Liver (tissue), 9 donors: ENCODE results near the gene RARRES2. TPM values are rescaled to one million over a fixed set of nuclear protein-coding genes. Genes with fewer than 3 reads are reported as not detected.

Experiments used
- DNase-seq: peaks from one replicate; pipeline ENCODE4 v3.0.0-alpha.2; 2017; ENCODE audit warnings: low spot score
- H3K27ac ChIP-seq, 2 donors: one replicate each; pipeline ENCODE4 v1.7.0; 2013; ENCODE audit warnings: inconsistent platforms in 2 of 2, low read length in 2 of 2, control low read depth in 1 of 2, low read depth in 1 of 2, mild to moderate bottlenecking in 1 of 2
- H3K27me3 ChIP-seq, 4 donors: one replicate each; pipeline versions ENCODE4 v1.6.1 to v1.7.0; 2013; ENCODE audit warnings: low read length in 3 of 4, inconsistent platforms in 1 of 4, mild to moderate bottlenecking in 1 of 4, moderate library complexity in 1 of 4; ENCODE audit not compliant: control insufficient read depth in 4 of 4, insufficient read depth in 4 of 4
- H3K36me3 ChIP-seq, 4 donors: one replicate each; pipeline versions ENCODE4 v1.6.1 to v1.7.0; 2013; ENCODE audit warnings: low read length in 3 of 4, mild to moderate bottlenecking in 3 of 4, low read depth in 1 of 4, moderate library complexity in 1 of 4; ENCODE audit not compliant: control insufficient read depth in 4 of 4, insufficient read depth in 3 of 4
- H3K4me1 ChIP-seq, 4 donors: one replicate each; pipeline versions ENCODE4 v1.6.1 to v1.7.0; 2013; ENCODE audit warnings: low read length in 3 of 4, mild to moderate bottlenecking in 3 of 4, moderate library complexity in 1 of 4; ENCODE audit not compliant: control insufficient read depth in 4 of 4, insufficient read depth in 4 of 4
- H3K4me3 ChIP-seq, 3 donors: one replicate each; pipeline versions ENCODE4 v1.6.1 to v1.7.0; 2013; ENCODE audit warnings: low read length in 3 of 3, control low read depth in 1 of 3, low read depth in 1 of 3, mild to moderate bottlenecking in 1 of 3
- H3K9ac ChIP-seq, 2 donors: one replicate each; pipeline ENCODE4 v1.7.0; 2013; ENCODE audit warnings: low read length in 2 of 2, mild to moderate bottlenecking in 2 of 2, moderate library complexity in 2 of 2, control low read depth in 1 of 2, low read depth in 1 of 2
- H3K9me3 ChIP-seq, 4 donors: one replicate each; pipeline versions ENCODE4 v1.6.1 to v1.7.0; 2013; ENCODE audit warnings: low read length in 3 of 4; ENCODE audit not compliant: control insufficient read depth in 4 of 4
- EGR1 ChIP-seq, 2 donors: IDR thresholded peaks; 2 replicates each; pipeline ENCODE4 v1.6.1; 2016 to 2018; ENCODE audit warnings: antibody characterized with exemption in 2 of 2, low read depth in 2 of 2
- FOXA2 ChIP-seq: IDR thresholded peaks from 2 replicates; pipeline ENCODE4 v1.6.1; 2016; ENCODE audit warnings: antibody characterized with exemption
- GABPA ChIP-seq, 2 donors: IDR thresholded peaks in 1 of 2; conservative IDR thresholded peaks in 1 of 2; 2 replicates each; pipeline ENCODE4 v1.6.1; 2016; ENCODE audit warnings: antibody characterized with exemption in 2 of 2, mild to moderate bottlenecking in 1 of 2, moderate library complexity in 1 of 2
- HNF4G ChIP-seq: IDR thresholded peaks from 2 replicates; pipeline ENCODE4 v1.6.1; 2016; ENCODE audit warnings: antibody characterized with exemption
- JUND ChIP-seq, 2 donors: IDR thresholded peaks; 2 replicates each; pipeline ENCODE4 v1.6.1; 2016; ENCODE audit warnings: antibody characterized with exemption in 2 of 2
- NR2F2 ChIP-seq: IDR thresholded peaks from 2 replicates; pipeline ENCODE4 v1.6.1; 2016; ENCODE audit warnings: antibody characterized with exemption
- RAD21 ChIP-seq, 2 donors: IDR thresholded peaks; 2 replicates each; pipeline ENCODE4 v1.6.1; 2016; ENCODE audit warnings: antibody characterized with exemption in 2 of 2, mild to moderate bottlenecking in 2 of 2
- RXRA ChIP-seq, 2 donors: IDR thresholded peaks; 2 replicates each; pipeline ENCODE4 v1.6.1; 2017 to 2018; ENCODE audit warnings: antibody characterized with exemption in 2 of 2, mild to moderate bottlenecking in 1 of 2
- SP1 ChIP-seq: IDR thresholded peaks from 2 replicates; pipeline ENCODE4 v1.6.1; 2018; ENCODE audit warnings: antibody characterized with exemption, mild to moderate bottlenecking
- TAF1 ChIP-seq: conservative IDR thresholded peaks from 2 replicates; pipeline ENCODE4 v1.6.1; 2016; ENCODE audit warnings: antibody characterized with exemption, mild to moderate bottlenecking
- YY1 ChIP-seq: IDR thresholded peaks from 2 replicates; pipeline ENCODE4 v1.6.1; 2016; ENCODE audit warnings: antibody characterized with exemption, mild to moderate bottlenecking
- WGBS: extraction: QIAGEN DNeasy Blood & Tissue Kit; methylation state at CpG from one replicate; pipeline ENCODE4 v1.1.7; 2013; 5-methylcytosine and 5-hydroxymethylcytosine counted together
- polyA plus RNA-seq, 2 donors: library from polyadenylated mRNA; stranded (reverse) in 1 of 2; unstranded in 1 of 2; fragments of 200-250 nt in 1 of 2; fragments of >200 nt in 1 of 2; fragmentation: Nextera tagmentation in 1 of 2; extraction: Ambion mirVana in 1 of 2; gene quantifications; one replicate each; pipeline versions ENCODE4 v1.2.1 to v1.2.3, GENCODE V29; 2013 to 2015
- total RNA-seq, 2 donors: library from RNA; depleted of rRNA; stranded (reverse); fragments of >200 nt; gene quantifications; one replicate each; pipeline ENCODE4 v1.2.3, GENCODE V29; 2014
- TF ChIP-seq, protein P1 (sequence below): IDR thresholded peaks from 2 replicates; pipeline ENCODE4 v1.6.1; 2016; ENCODE audit warnings: antibody characterized with exemption
- TF ChIP-seq, protein P2 (sequence below): IDR thresholded peaks from 2 replicates; pipeline ENCODE4 v1.6.1; 2016; ENCODE audit warnings: antibody characterized with exemption
- TF ChIP-seq, protein P3 (sequence below): fragments of 150-350 bp; IDR thresholded peaks from 2 replicates; pipeline ENCODE4 v1.5.1; 2017; ENCODE audit warnings: improper control_type of control experiment, low read depth, low read length; ENCODE audit not compliant: missing input control
- TF ChIP-seq, protein P4 (sequence below): IDR thresholded peaks from 2 replicates; pipeline ENCODE4 v1.6.1; 2016; ENCODE audit warnings: antibody characterized with exemption, mild to moderate bottlenecking
- TF ChIP-seq, protein P5 (sequence below): IDR thresholded peaks from 2 replicates; pipeline ENCODE4 v1.6.1; 2016; ENCODE audit warnings: antibody characterized with exemption
- donor health status: healthy.
- donor health status: healthy.
- donor health status: healthy.
- donor health status: healthy.
- donor health status: healthy.

RARRES2 gene
- total and polyA plus RNA-seq, 4 donors, result 149 to 1,915 (median 842) TPM

DNA sequence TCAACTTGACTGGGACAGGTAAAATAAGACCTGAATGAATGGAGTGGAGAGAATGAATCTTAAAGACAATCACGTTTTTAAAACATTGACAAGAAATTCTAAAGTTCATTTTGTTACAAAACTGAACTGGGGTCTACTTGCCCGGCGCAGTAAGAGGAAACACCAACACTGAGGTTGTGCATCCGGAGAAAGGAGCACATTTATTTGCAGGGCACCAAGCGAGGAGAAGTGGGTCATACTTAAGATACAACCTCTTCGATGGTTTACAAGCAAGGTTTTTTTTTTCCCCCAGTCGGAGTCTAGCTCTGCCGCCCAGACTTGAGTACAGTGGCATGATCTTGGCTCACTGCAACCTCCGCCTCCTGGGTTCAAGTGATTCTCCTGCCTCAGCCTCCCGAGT lies 23.8 kb upstream of the RARRES2 start:
- 90% methylated on average over 10 of the region's 10 CpGs for WGBS

DNA sequence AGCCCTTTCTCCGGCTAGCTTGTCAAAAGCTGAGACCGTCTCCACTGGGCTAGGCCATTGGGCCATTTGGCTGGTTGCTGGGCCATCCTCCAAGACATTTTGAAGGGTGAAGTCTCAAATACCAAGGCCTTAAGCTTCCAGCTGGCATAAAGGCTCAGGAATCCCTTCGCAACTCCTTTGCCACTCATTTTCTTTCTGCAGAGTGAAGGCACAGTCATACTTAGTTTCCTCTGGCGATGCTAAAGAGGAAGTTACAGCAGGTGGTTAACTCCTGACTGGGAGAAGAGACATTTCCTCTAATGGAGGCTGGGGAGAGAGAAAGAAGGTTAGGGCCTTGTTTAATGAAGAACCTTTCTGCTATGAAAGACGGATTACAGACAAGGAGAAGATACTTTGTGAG lies 22.4 kb upstream of the RARRES2 start:
- H3K4me1 ChIP-seq, result peaks cover 0 to 12% (median 7%) of the 10 kb centered on the region in 4 donors
- no peaks in the 10 kb centered on the region for H3K9me3 ChIP-seq
- no peak overlapping the region for H3K4me3 ChIP-seq
- no peak overlapping the region for H3K27ac ChIP-seq
- no peak for DNase-seq
- no peaks in the 10 kb centered on the region for H3K36me3 ChIP-seq
- no peak overlapping the region for H3K9ac ChIP-seq
- no peaks in the 10 kb centered on the region for H3K27me3 ChIP-seq
- 86% methylated on average over 5 of the region's 5 CpGs for WGBS
- TF ChIP-seq RXRA (IDR thresholded peaks at IDR 0.05) (no peak), NR2F2 (no peak), TAF1 (no peak), YY1 (no peak), FOXA2 (no peak), JUND (IDR thresholded peaks at IDR 0.05) (no peak), GABPA (IDR thresholded peaks at IDR 0.05 in 1 of 2, conservative IDR thresholded peaks at IDR 0.05 in 1 of 2) (no peak), HNF4G (no peak)
- TF ChIP-seq, protein P1, sequence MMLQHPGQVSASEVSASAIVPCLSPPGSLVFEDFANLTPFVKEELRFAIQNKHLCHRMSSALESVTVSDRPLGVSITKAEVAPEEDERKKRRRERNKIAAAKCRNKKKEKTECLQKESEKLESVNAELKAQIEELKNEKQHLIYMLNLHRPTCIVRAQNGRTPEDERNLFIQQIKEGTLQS, result no peak
- TF ChIP-seq, protein P2, sequence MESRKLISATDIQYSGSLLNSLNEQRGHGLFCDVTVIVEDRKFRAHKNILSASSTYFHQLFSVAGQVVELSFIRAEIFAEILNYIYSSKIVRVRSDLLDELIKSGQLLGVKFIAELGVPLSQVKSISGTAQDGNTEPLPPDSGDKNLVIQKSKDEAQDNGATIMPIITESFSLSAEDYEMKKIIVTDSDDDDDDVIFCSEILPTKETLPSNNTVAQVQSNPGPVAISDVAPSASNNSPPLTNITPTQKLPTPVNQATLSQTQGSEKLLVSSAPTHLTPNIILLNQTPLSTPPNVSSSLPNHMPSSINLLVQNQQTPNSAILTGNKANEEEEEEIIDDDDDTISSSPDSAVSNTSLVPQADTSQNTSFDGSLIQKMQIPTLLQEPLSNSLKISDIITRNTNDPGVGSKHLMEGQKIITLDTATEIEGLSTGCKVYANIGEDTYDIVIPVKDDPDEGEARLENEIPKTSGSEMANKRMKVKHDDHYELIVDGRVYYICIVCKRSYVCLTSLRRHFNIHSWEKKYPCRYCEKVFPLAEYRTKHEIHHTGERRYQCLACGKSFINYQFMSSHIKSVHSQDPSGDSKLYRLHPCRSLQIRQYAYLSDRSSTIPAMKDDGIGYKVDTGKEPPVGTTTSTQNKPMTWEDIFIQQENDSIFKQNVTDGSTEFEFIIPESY, result no peak
- TF ChIP-seq, protein P3, sequence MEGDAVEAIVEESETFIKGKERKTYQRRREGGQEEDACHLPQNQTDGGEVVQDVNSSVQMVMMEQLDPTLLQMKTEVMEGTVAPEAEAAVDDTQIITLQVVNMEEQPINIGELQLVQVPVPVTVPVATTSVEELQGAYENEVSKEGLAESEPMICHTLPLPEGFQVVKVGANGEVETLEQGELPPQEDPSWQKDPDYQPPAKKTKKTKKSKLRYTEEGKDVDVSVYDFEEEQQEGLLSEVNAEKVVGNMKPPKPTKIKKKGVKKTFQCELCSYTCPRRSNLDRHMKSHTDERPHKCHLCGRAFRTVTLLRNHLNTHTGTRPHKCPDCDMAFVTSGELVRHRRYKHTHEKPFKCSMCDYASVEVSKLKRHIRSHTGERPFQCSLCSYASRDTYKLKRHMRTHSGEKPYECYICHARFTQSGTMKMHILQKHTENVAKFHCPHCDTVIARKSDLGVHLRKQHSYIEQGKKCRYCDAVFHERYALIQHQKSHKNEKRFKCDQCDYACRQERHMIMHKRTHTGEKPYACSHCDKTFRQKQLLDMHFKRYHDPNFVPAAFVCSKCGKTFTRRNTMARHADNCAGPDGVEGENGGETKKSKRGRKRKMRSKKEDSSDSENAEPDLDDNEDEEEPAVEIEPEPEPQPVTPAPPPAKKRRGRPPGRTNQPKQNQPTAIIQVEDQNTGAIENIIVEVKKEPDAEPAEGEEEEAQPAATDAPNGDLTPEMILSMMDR, result no peak

More for the DNA sequence above, 23.8 kb upstream of the RARRES2 start:
- H3K4me1 ChIP-seq, result peaks cover 0 to 22% (median 15%) of the 10 kb centered on the region in 4 donors
- H3K27ac ChIP-seq, result no peak overlapping the region
- no peaks in the 10 kb centered on the region for H3K27me3 ChIP-seq
- TF ChIP-seq, protein P2, result no peak
- TF ChIP-seq RAD21 (IDR thresholded peaks at IDR 0.05) (no peak), EGR1 (IDR thresholded peaks at IDR 0.05; ENCODE audit: low read depth in 2 of 2) (no peak), YY1 (no peak), NR2F2 (no peak), TAF1 (no peak), GABPA (IDR thresholded peaks at IDR 0.05 in 1 of 2, conservative IDR thresholded peaks at IDR 0.05 in 1 of 2) (no peak), SP1 (no peak), JUND (IDR thresholded peaks at IDR 0.05) (no peak), FOXA2 (no peak)
- TF ChIP-seq, protein P3, result no peak
- TF ChIP-seq, protein P4, sequence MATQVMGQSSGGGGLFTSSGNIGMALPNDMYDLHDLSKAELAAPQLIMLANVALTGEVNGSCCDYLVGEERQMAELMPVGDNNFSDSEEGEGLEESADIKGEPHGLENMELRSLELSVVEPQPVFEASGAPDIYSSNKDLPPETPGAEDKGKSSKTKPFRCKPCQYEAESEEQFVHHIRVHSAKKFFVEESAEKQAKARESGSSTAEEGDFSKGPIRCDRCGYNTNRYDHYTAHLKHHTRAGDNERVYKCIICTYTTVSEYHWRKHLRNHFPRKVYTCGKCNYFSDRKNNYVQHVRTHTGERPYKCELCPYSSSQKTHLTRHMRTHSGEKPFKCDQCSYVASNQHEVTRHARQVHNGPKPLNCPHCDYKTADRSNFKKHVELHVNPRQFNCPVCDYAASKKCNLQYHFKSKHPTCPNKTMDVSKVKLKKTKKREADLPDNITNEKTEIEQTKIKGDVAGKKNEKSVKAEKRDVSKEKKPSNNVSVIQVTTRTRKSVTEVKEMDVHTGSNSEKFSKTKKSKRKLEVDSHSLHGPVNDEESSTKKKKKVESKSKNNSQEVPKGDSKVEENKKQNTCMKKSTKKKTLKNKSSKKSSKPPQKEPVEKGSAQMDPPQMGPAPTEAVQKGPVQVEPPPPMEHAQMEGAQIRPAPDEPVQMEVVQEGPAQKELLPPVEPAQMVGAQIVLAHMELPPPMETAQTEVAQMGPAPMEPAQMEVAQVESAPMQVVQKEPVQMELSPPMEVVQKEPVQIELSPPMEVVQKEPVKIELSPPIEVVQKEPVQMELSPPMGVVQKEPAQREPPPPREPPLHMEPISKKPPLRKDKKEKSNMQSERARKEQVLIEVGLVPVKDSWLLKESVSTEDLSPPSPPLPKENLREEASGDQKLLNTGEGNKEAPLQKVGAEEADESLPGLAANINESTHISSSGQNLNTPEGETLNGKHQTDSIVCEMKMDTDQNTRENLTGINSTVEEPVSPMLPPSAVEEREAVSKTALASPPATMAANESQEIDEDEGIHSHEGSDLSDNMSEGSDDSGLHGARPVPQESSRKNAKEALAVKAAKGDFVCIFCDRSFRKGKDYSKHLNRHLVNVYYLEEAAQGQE, result no peak
- TF ChIP-seq, protein P5, sequence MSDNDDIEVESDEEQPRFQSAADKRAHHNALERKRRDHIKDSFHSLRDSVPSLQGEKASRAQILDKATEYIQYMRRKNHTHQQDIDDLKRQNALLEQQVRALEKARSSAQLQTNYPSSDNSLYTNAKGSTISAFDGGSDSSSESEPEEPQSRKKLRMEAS, result no peak
- no peak overlapping the region for H3K4me3 ChIP-seq
- DNase-seq, result no peak
- no peaks in the 10 kb centered on the region for H3K9me3 ChIP-seq
- no peak overlapping the region for H3K9ac ChIP-seq
- H3K36me3 ChIP-seq, result no peaks in the 10 kb centered on the region
